Gastroesophageal sphincter (tissue), 4 donors: ENCODE measurements around the gene TMIGD2. TPM values are rescaled to one million over a fixed set of nuclear protein-coding genes. Genes with fewer than 3 reads are reported as not detected.
"Not testable (repeated sequence)": the region's sequence is repeated elsewhere in the genome, so short reads cannot be mapped to it uniquely, and the experiment has no call there.

Experiments used
- ATAC-seq: fragments of 150-250 bp; one replicate; pipeline ENCODE4 v1.9.1; 2016; ENCODE audit warnings: mild to moderate bottlenecking, moderate library complexity
- H3K27ac ChIP-seq, 4 donors: fragments of 200-600 bp; sonication (generic) in 3 of 4; 1 replicate in 3 of 4; 2 replicates in 1 of 4; pipeline ENCODE4 v1.5.1; 2016 to 2019
- H3K27me3 ChIP-seq: fragments of 200-600 bp; sonication (generic); one replicate; pipeline ENCODE4 v1.5.1; 2019
- H3K36me3 ChIP-seq, 2 donors: fragments of 200-600 bp; sonication (generic); one replicate each; pipeline ENCODE4 v1.5.1; 2019; ENCODE audit warnings: control low read depth in 1 of 2
- H3K4me1 ChIP-seq, 3 donors: fragments of 200-600 bp; sonication (generic); 1 replicate in 2 of 3; 2 replicates in 1 of 3; pipeline ENCODE4 v1.5.1; 2016 to 2019; ENCODE audit warnings: control low read depth in 2 of 3
- H3K4me3 ChIP-seq, 2 donors: fragments of 200-600 bp; sonication (generic); one replicate each; pipeline ENCODE4 v1.5.1; 2019; ENCODE audit warnings: mild to moderate bottlenecking in 1 of 2, moderate library complexity in 1 of 2
- H3K9me3 ChIP-seq, 3 donors: fragments of 200-600 bp; sonication (generic); one replicate each; pipeline ENCODE4 v1.5.1; 2017 to 2019; ENCODE audit warnings: control low read depth in 2 of 3
- EP300 ChIP-seq: sonication (generic); formaldehyde crosslinking; IDR thresholded peaks from one replicate; pipeline ENCODE4 v1.6.1; 2017; ENCODE audit warnings: antibody characterized with exemption, mild to moderate bottlenecking
- POLR2A ChIP-seq, 2 donors: fragments of 450-650 bp; IDR thresholded peaks; one replicate each; pipeline ENCODE4 v1.6.1; 2017; ENCODE audit warnings: antibody characterized with exemption in 2 of 2, mild to moderate bottlenecking in 2 of 2, moderate library complexity in 1 of 2
- POLR2AphosphoS5 ChIP-seq: sonication (generic); formaldehyde crosslinking; IDR thresholded peaks from one replicate; pipeline ENCODE4 v1.6.1; 2017; ENCODE audit warnings: antibody characterized with exemption
- WGBS, 2 donors: methylation state at CpG; one replicate each; pipeline ENCODE4 v1.1.5; 2018; ENCODE audit warnings: low coverage in 1 of 2; 5-methylcytosine and 5-hydroxymethylcytosine counted together
- total RNA-seq, 4 donors: library from RNA; depleted of rRNA; stranded (reverse); fragments of >200 nt; gene quantifications; one replicate each; pipeline ENCODE4 v1.1.0, GENCODE V29; 2016
- TF ChIP-seq, protein P1 (sequence below), 4 experiments: fragments of 200-600 bp in 2 of 4; fragments of 450-650 bp in 2 of 4; sonication (generic) in 1 of 4; IDR thresholded peaks; one replicate each; pipeline ENCODE4 v1.5.1; 2017 to 2019; ENCODE audit warnings: antibody characterized with exemption in 4 of 4, mild to moderate bottlenecking in 2 of 4, moderate library complexity in 2 of 4

The TMIGD2 gene, protein sequence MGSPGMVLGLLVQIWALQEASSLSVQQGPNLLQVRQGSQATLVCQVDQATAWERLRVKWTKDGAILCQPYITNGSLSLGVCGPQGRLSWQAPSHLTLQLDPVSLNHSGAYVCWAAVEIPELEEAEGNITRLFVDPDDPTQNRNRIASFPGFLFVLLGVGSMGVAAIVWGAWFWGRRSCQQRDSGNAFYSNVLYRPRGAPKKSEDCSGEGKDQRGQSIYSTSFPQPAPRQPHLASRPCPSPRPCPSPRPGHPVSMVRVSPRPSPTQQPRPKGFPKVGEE
- under 1 TPM in 2 of 4 donors, not detected in 2; 0.35 to 0.67 TPM for total RNA-seq

- peaks cover 0 to 9% (median 4%) of the 10 kb centered on the region in 3 donors for H3K4me1 ChIP-seq
- WGBS, 2 donors, result 29 to 40% methylated on average over 1 to 2 of the region's 8 CpGs
- no peaks in the 10 kb centered on the region for H3K9me3 ChIP-seq
- H3K27me3 ChIP-seq, result peaks cover 44% of the 10 kb centered on the region
- no peaks in the 10 kb centered on the region for H3K36me3 ChIP-seq
- no peak within 1 kb of the TSS for H3K27ac ChIP-seq
- TF ChIP-seq, protein P1, sequence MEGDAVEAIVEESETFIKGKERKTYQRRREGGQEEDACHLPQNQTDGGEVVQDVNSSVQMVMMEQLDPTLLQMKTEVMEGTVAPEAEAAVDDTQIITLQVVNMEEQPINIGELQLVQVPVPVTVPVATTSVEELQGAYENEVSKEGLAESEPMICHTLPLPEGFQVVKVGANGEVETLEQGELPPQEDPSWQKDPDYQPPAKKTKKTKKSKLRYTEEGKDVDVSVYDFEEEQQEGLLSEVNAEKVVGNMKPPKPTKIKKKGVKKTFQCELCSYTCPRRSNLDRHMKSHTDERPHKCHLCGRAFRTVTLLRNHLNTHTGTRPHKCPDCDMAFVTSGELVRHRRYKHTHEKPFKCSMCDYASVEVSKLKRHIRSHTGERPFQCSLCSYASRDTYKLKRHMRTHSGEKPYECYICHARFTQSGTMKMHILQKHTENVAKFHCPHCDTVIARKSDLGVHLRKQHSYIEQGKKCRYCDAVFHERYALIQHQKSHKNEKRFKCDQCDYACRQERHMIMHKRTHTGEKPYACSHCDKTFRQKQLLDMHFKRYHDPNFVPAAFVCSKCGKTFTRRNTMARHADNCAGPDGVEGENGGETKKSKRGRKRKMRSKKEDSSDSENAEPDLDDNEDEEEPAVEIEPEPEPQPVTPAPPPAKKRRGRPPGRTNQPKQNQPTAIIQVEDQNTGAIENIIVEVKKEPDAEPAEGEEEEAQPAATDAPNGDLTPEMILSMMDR (IDR thresholded peaks at IDR 0.05), result no peak
- TF ChIP-seq POLR2AphosphoS5, result no peak
- TF ChIP-seq POLR2A (IDR thresholded peaks at IDR 0.05), result no peak
- TF ChIP-seq EP300, result no peak
- H3K4me3 ChIP-seq, result no peak within 1 kb of the TSS
- ATAC-seq, result no peak
Measured at GRCh38 chr19:4302243-4302640, at the start of gene TMIGD2. Gene TMIGD2 (minus strand): TSS chr19:4302389. CDS start chr19:4302385, 4 bp downstream.

DNA sequence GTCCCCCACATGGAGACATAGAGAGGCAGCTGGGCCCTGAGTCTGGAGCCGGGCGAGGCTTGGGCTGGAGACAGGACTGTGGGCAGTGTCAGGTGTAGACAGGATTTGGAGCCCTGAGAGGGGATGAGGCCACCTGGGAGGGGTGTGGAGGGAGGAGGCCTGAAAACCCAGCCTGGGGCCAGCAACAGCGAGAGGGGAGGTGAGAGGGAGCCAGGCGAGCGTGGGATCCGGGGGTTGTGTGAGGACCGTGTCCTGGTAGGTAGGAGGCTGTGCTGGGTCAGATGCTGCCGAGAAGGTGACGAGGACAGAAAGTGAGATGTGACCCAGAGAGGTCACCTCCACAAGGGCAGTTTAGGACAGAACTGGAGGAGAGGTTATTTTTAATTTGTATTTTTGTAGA is 48.5 kb upstream of the TMIGD2 start:
- Histone ChIP-seq H3K36me3 (peaks cover 0 to 56% of the 10 kb centered on the region in 2 donors), H3K4me3 (no peak overlapping the region), H3K9me3 (no peaks in the 10 kb centered on the region), H3K4me1 (peaks cover 0 to 10% (median 0%) of the 10 kb centered on the region in 3 donors), H3K27me3 (no peaks in the 10 kb centered on the region), H3K27ac (no peak overlapping the region)
- 94 to 96% methylated on average over 5 to 8 of the region's 9 CpGs for WGBS, 2 donors
- ATAC-seq, result no peak
- TF ChIP-seq POLR2AphosphoS5, result no peak
- TF ChIP-seq, protein P1 (IDR thresholded peaks at IDR 0.05), result no peak
- TF ChIP-seq POLR2A (IDR thresholded peaks at IDR 0.05), result no peak

DNA sequence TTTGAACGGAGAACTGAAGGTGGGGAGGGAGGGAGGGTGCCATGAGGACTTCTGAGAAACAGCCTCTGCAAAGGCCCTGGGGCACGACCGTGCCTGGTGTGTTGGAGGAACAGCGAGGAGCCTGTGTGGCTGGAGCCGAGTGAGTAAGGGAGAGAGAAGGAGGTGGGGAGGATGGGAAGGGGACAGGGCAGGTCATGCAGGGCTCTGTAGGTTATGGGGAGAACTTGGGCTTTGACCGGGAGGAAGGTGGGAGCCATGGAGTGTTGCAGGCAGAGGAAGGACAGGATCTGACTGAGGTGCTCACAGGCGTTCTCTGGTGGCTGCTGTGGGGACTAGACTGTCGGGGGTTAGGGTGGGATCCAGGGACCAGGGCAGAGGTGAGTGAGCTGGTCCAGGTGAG is 47.9 kb upstream of the TMIGD2 start:
- Histone ChIP-seq H3K4me3 (no peak overlapping the region), H3K27ac (no peak overlapping the region), H3K27me3 (no peaks in the 10 kb centered on the region), H3K9me3 (no peaks in the 10 kb centered on the region), H3K4me1 (peaks cover 0 to 10% (median 0%) of the 10 kb centered on the region in 3 donors), H3K36me3 (peaks cover 0 to 54% of the 10 kb centered on the region in 2 donors)
- no peak for TF ChIP-seq POLR2A (IDR thresholded peaks at IDR 0.05)
- TF ChIP-seq, protein P1 (IDR thresholded peaks at IDR 0.05), result no peak
- TF ChIP-seq POLR2AphosphoS5, result no peak
- TF ChIP-seq EP300, result no peak
- WGBS, 2 donors, result 80 to 89% methylated on average over 5 to 7 of the region's 8 CpGs
- no peak for ATAC-seq

DNA sequence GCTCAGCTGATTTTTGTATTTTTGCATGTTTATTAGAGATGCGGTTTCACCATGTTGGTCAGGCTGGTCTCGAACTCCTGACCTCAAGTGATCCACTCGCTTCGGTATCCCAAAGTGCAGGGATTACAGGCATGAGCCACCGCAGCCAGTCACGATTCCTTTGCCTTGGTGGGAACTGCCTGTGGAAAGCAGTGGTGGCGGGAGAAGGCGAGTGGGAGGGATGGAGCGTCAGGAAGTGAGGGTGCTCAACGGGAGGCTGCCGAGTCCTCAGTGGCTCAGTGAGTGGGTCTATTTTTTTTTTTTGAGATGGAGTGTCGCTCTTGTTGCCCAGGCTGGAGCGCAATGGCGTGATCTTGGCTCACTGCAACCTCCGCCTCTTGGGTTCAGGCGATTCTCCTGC is 47.0 kb upstream of the TMIGD2 start:
- Histone ChIP-seq H3K36me3 (peaks cover 0 to 45% of the 10 kb centered on the region in 2 donors), H3K4me1 (peaks cover 0 to 16% (median 2%) of the 10 kb centered on the region in 3 donors)
- not testable (repeated sequence) for H3K27ac ChIP-seq, H3K4me3 ChIP-seq, ATAC-seq, H3K27me3 ChIP-seq, H3K9me3 ChIP-seq
- 90 to 100% methylated on average over 5 to 8 of the region's 16 CpGs for WGBS, 2 donors

- peaks cover 0 to 34% of the 10 kb centered on the region in 2 donors for H3K36me3 ChIP-seq
Measured at GRCh38 chr19:4347521-4347920, 45.3 kb upstream of the TMIGD2 start.

More at GRCh38 chr19:4347521-4347920, 45.3 kb upstream of the TMIGD2 start:
- Histone ChIP-seq H3K4me1 (peaks cover 0 to 16% (median 6%) of the 10 kb centered on the region in 3 donors), H3K9me3 (no peaks in the 10 kb centered on the region), H3K27ac (no peak overlapping the region), H3K27me3 (no peaks in the 10 kb centered on the region), H3K4me3 (no peak overlapping the region)
- TF ChIP-seq, protein P1 (IDR thresholded peaks at IDR 0.05), result no peak
- TF ChIP-seq EP300, result no peak
- TF ChIP-seq POLR2A (IDR thresholded peaks at IDR 0.05), result no peak
- TF ChIP-seq POLR2AphosphoS5, result no peak
- WGBS, 2 donors, result 71 to 76% methylated on average over 5 to 6 of the region's 6 CpGs
- ATAC-seq, result no peak
